Retinal pigment epithelial cell (primary cell): ENCODE measurements around the gene EXD1.
A peak's percentile ranks its signal among the peaks of the same experiment; 100 is the strongest.

Experiments
- DNase-seq: peaks from one replicate; pipeline ENCODE4 v3.0.0-alpha.2; 2010; ENCODE audit warnings: low read depth
- H3K4me3 ChIP-seq: 2 replicates; pipeline ENCODE4 v1.5.1; 2011; ENCODE audit warnings: mild to moderate bottlenecking, low read length, control low read depth, moderate library complexity
- TF ChIP-seq, protein P1 (sequence below): conservative IDR thresholded peaks from 2 replicates; pipeline ENCODE4 v1.5.1; 2011; ENCODE audit warnings: low read depth, low read length, control low read depth, inconsistent platforms

EXD1 gene

DNA sequence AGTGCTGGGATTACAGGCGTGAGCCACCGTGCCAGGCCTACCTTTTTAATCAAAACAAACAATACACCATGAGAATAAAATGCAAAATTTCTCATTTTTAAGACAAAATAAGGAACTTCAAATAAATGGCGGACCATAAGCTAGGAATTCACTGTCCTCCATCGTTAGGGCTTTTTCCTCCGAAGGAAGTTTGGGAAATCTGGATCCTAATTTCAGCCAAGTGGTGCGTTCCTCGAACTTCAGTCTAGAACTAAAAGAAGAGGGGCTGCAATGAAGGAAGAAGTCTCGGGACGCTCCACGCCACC lies 260 bp downstream of the EXD1 start:
- H3K4me3 ChIP-seq = peak overlapping the region; percentile 24
- DNase-seq = no peak
- TF ChIP-seq, protein P1, sequence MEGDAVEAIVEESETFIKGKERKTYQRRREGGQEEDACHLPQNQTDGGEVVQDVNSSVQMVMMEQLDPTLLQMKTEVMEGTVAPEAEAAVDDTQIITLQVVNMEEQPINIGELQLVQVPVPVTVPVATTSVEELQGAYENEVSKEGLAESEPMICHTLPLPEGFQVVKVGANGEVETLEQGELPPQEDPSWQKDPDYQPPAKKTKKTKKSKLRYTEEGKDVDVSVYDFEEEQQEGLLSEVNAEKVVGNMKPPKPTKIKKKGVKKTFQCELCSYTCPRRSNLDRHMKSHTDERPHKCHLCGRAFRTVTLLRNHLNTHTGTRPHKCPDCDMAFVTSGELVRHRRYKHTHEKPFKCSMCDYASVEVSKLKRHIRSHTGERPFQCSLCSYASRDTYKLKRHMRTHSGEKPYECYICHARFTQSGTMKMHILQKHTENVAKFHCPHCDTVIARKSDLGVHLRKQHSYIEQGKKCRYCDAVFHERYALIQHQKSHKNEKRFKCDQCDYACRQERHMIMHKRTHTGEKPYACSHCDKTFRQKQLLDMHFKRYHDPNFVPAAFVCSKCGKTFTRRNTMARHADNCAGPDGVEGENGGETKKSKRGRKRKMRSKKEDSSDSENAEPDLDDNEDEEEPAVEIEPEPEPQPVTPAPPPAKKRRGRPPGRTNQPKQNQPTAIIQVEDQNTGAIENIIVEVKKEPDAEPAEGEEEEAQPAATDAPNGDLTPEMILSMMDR = no peak

DNA sequence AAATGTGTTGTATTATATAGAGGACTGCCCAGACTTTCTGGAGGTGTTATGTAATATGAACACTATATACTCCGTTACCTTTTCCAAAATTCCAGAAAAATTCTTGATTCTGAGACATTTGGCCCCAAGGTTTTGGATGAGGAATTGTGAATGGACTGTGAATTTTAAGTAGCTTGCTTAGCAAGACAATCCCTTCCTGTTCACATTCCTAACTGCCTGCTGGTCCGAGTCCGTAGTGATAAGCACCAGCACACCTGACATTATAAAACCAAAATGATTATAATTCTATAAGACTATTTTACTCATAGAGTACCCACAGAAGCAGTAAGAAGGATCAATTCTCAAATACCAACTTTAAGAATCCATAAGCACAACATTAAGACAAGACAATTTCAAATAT lies 11.2 kb downstream of the EXD1 start:
- no peak overlapping the region for H3K4me3 ChIP-seq
- DNase-seq = no peak
- TF ChIP-seq, protein P1 = no peak

GRCh38 chr15:41218851-41219250 lies 11.7 kb downstream of the EXD1 start:
- no peak for DNase-seq
- H3K4me3 ChIP-seq = no peak overlapping the region
- TF ChIP-seq, protein P1 = no peak

DNA sequence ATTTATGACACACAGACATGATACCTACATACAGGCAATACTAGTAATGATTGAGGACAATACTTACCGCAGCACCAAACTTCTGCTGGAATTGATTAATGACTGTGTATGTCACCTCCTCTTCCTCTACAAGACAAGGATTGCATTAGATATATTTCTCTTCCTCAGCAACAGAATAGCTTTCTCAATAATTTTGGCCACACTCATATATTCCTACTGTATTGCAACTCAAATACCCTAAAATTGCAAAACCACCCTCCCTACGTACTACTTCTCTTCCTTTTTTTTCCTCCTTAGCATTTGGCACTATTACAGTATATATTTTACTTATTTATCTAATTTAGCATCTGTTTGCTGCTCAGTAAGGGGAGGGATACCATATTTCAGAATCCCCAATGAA lies 14.8 kb downstream of the EXD1 start:
- TF ChIP-seq, protein P1 = no peak
- H3K4me3 ChIP-seq = no peak overlapping the region
- no peak for DNase-seq

DNA sequence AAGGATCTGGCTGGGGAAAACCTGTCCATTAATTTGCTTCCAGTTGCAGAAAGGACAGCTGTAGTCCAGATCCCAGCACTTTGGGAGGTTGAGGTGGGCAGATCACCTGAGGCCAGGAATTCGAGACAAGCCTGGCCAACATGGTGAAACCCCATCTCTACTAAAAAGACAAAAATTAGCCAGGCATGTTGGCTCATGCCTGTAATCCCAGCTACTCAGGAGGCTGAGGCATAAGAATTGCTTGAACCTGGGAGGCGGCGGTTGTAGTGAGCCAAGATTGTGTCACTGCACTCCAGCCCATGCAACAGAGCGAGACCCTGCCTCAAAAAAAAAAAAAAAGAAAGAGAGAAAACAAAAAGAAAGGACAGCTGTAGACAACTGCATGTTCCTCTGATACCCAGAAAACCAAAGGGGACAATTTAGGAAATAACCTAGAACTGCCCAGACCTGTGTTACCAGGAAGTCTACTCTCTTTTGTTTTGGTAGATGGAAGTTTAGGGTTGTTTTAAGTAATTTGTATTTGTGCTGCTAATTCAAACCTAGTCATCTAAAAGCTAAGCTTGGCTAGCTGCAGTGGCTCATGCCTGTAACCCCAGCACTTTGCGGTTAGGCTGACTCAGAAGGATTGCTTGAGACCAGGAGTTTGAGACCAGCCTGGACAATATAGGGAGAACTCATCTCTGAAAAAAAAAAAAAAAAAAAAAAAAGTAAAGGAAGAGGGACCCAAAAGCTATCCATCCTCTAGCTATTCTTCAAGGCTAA lies 22.7 kb downstream of the EXD1 start:
- H3K4me3 ChIP-seq = no peak overlapping the region
- TF ChIP-seq, protein P1 = no peak
- DNase-seq = no peak

DNA sequence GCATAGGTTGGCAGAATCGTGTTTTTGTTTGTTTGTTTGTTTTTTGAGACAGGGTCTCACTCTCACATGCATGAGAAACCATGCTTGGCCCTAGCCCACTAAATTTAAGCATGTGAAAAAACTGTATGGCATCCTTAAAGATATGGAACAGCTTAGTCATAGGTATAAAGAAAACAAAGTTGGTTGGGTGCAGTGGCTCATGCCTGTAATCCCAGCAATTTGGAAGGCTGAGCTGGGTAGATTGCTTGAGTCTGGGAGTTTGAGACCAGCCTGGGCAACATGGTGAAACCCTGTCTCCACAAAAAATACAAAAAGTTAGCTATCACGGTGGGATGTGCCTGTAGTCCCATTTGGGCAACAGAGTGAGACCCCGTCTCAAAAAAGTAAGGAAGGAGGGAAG lies 25.2 kb downstream of the EXD1 start:
- TF ChIP-seq, protein P1 = no peak
- no peak overlapping the region for H3K4me3 ChIP-seq
- DNase-seq = no peak

- H3K4me3 ChIP-seq = no peak overlapping the region
- TF ChIP-seq, protein P1 = no peak
- DNase-seq = no peak
Measured at GRCh38 chr15:41203395-41203794, 27.2 kb downstream of the EXD1 start.
